Pons (tissue), 1 donor: ENCODE data around the gene SLC47A2.
"Not testable (repeated sequence)": the region's sequence is repeated elsewhere in the genome, so short reads cannot be mapped to it uniquely, and the experiment has no call there.

ENCODE experiments used
- DNase-seq: peaks from one replicate; pipeline ENCODE4 v3.0.0-alpha.2; 2016; ENCODE audit warnings: low spot score

SLC47A2 gene

GRCh38 chr17:19716108-19717030 lies at the start of gene SLC47A2:
TSS of gene SLC47A2 (minus strand) at chr17:19716584. CDS start at chr17:19716555, 29 bp downstream.
- DNase-seq = no peak

- no peak for DNase-seq
These were observed 49.6 kb upstream of the SLC47A2 start for GRCh38 chr17:19766016-19766415.

DNA sequence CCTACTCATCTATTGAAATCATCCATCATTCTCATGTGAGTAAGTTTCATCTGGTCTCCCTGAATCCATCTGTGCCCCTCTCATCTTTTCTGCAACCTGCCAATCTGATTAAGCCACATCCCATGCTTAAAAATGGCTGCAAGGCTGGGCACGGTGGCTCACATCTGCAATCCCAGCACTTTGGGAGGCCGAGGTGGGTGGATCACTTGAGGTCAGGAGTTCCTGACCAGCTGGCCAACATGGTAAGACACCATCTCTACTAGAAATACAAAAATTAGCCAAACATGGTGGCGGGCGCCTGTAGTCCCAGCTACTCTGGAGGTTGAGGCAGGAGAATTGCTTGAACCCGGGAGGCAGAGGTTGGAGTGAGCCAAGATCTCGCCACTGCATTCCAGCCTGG lies 47.6 kb upstream of the SLC47A2 start:
- DNase-seq = not testable (repeated sequence)

DNA sequence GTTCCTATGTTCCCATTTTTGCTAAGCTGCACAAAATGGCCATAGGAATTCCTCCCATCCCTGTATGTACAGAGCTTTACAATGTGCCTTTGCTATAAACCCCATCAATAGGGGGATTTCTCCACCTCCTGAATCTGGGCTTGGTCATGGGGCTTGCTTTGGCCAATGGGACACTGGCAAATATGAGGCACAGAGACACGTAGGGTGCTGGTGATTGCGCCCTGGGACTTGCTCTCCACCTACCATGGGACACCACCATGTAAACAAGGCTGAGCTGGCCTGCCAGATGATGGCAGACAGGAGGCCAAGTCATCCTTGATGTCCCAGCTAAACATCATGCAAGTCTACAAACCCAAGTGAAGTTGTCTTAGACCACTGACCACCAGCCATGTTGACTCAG lies 47.0 kb upstream of the SLC47A2 start:
- DNase-seq = no peak

- DNase-seq = peak; percentile 17
These were observed 46.2 kb upstream of the SLC47A2 start for GRCh38 chr17:19762515-19762961.

DNA sequence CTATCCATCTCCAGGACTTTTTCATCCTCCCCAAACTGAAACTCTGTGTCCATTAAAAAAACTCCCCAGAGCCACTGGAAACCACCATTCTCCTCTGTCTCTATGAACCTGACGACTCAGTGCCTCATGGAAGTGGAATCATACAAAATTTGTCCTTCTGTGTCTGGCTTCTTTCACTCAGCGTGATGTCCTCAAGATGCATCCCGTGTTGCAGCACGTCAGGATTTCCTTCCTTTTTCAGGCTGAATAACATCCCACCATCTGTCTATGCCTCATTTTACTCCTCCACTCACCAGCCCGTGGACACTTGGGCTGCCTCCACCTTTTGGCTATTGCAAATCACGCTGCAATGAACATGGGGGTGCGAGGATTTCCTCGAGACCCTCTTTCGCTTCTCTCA lies 44.4 kb upstream of the SLC47A2 start:
- no peak for DNase-seq

DNA sequence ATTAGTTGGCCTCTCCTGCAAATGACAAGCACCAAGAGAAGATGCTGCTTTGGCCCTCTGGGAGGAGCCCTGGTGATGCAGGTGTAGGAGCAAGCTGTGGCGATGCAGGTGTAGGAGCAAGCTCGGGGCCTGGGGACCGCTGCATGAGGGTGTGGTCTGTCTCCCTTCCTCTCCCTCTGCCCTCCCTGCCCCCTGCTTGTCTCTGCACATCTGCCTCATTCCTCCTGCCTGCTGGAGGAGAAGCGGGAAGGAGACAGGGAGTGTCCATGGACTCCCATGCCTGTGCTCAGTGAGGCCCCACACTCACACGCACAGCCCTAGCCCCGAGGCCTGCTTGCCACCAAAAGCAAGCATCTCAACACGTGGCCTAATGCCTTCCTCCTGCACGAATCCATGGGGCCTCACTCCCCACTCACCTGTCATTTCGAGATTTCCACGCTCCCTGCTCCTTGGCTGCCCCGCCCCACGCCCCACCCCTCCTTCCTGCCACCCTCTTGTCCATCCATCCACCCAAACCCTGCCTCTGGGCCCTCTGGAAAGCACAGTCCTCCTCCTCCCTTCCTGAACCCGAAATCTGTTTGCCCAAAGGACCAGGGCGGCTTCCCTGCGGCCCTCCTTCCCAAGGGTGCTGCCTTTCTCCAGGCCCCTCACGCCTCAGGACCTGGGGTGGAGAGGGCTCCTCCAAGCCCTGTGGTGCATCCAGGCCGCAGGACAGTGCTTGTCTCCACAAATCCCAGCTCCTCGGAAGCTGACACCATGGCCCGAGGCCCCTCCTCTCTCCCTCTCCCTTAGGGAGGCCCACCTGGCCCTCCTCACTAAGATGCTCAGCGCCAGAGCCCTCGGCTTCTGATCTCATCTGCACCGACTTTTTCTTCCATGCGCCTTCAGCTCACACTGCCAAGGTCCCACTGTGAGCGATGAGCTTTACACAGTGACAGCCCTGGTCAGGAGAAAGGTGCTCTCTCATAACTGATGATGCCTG lies 43.5 kb upstream of the SLC47A2 start:
- no peak for DNase-seq

GRCh38 chr17:19757536-19758180 lies 41.3 kb upstream of the SLC47A2 start:
- DNase-seq = no peak

- no peak for DNase-seq
These were observed 40.2 kb upstream of the SLC47A2 start for GRCh38 chr17:19756546-19756945.

- DNase-seq = no peak
These were observed 39.6 kb upstream of the SLC47A2 start for GRCh38 chr17:19755821-19756510.

GRCh38 chr17:19755392-19755791 lies 39.0 kb upstream of the SLC47A2 start:
- DNase-seq = no peak

- DNase-seq = peak; percentile 79
These were observed 37.5 kb upstream of the SLC47A2 start for GRCh38 chr17:19753661-19754463.

- DNase-seq = peak; percentile 60
These were observed 36.7 kb upstream of the SLC47A2 start for GRCh38 chr17:19753051-19753509.

DNA sequence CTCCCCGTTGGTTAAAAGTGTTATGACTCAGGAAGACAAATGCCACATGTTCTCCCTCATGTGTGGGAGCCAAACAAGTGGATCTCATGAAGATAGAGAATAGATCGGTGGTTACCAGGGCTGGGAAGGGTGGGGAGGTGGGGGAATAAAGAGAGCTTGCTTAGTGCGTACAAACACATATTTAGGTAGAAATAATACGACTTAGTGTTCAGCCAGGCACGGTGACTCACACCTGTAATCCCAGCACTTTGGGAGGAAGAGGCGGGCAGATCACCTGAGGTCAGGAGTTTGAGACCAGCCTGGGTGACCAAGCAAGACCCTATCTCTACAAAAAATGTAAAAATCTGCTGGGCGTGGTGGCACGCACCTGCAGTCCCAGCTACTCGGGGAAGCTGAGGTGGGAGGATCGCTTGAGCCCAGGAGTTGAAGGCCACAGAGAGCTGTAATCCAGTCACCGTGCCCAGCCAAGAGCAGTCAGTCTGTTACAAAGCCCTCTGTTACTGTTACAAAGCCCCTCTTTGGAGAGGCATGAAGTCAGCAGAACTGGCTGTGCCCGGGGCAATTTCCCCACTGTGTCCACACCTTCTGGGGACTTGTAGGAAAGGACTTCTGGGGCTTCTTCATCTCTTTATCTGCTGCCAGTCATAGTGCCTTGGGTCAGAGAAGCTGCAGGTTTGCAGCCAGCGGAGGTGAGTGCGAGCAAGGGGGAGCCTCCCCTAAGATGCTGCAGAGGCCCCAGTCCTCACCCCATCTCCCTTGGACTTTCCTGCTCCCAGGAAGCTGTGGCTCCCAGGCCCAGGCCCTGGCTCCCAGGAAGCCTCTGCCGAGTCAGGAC lies 36.0 kb upstream of the SLC47A2 start:
- peak; percentile 26 for DNase-seq

- DNase-seq = no peak
These were observed 34.5 kb upstream of the SLC47A2 start for GRCh38 chr17:19750835-19751234.

GRCh38 chr17:19750020-19750572 lies 33.7 kb upstream of the SLC47A2 start:
- DNase-seq = no peak

DNA sequence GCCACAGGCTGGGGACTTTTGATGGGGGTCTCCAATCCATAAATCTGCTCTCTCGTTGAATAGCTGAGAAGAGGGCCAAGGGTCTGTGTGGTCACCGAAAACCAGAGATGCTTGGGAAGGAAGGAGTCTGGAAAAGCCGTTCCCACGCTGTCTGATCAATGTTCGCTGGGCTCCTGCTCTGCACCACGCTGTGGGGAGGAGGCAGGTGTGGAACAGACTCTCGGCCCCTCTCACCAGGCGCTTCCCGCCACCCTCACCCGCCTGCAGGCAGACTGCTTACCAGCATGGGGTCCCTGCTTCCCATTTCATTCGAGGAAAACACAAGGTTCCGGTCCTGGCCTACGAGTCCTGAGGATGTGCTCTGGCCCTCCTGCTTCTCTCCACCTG lies 32.4 kb upstream of the SLC47A2 start:
- no peak for DNase-seq

- no peak for DNase-seq
These were observed 31.7 kb upstream of the SLC47A2 start, which contains the start of gene ALDH3A1 for GRCh38 chr17:19747829-19748806. TSS of gene ALDH3A1 (minus strand) at chr17:19748298. CDS start at chr17:19745129, 3,169 bp downstream.
